Mammary epithelial cell (primary cell): ENCODE data around the gene KCNMA1.

Experiments
- EZH2 ChIP-seq: IDR thresholded peaks from 2 replicates; pipeline ENCODE4 v1.6.1; 2012; ENCODE audit warnings: low read length, inconsistent platforms, borderline replicate concordance
- TF ChIP-seq, protein P1 (sequence below), 2 donors: IDR thresholded peaks in 1 of 2; conservative IDR thresholded peaks in 1 of 2; 2 replicates each; pipeline ENCODE4 v1.5.1; 2011 to 2012; ENCODE audit warnings: inconsistent platforms in 2 of 2, low read length in 2 of 2, mild to moderate bottlenecking in 2 of 2, control low read depth in 1 of 2, low read depth in 1 of 2; ENCODE audit not compliant: insufficient read depth in 1 of 2; ENCODE audit errors: extremely low read depth in 1 of 2

- TF ChIP-seq, protein P1, sequence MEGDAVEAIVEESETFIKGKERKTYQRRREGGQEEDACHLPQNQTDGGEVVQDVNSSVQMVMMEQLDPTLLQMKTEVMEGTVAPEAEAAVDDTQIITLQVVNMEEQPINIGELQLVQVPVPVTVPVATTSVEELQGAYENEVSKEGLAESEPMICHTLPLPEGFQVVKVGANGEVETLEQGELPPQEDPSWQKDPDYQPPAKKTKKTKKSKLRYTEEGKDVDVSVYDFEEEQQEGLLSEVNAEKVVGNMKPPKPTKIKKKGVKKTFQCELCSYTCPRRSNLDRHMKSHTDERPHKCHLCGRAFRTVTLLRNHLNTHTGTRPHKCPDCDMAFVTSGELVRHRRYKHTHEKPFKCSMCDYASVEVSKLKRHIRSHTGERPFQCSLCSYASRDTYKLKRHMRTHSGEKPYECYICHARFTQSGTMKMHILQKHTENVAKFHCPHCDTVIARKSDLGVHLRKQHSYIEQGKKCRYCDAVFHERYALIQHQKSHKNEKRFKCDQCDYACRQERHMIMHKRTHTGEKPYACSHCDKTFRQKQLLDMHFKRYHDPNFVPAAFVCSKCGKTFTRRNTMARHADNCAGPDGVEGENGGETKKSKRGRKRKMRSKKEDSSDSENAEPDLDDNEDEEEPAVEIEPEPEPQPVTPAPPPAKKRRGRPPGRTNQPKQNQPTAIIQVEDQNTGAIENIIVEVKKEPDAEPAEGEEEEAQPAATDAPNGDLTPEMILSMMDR (conservative IDR thresholded peaks at IDR 0.05 in 1 of 2, IDR thresholded peaks at IDR 0.05 in 1 of 2; ENCODE audit: extremely low read depth in 1 of 2, insufficient read depth in 1 of 2, low read depth in 1 of 2, low read length in 2 of 2) = no peak
- no peak for TF ChIP-seq EZH2
These were observed 575.2 kb downstream of the KCNMA1 start for GRCh38 chr10:77062381-77062780.
